HepG2 (cell line): Measurements from ENCODE around the gene CAPN10. TPM values are rescaled to one million over a fixed set of nuclear protein-coding genes. Genes with fewer than 3 reads are reported as not detected.
A peak's percentile ranks its signal among the peaks of the same experiment; 100 is the strongest.

Experiments used
- AGO2 ChIP-seq: fragments of 200-400 bp; formaldehyde crosslinking; optimal IDR thresholded peaks from 2 replicates; pipeline ENCODE3; 2017; ENCODE audit warnings: mild to moderate bottlenecking, low read depth, low read length, moderate library complexity
- KLF12 ChIP-seq: sonication (generic); formaldehyde crosslinking; IDR thresholded peaks from 2 replicates; pipeline ENCODE4 v1.4.0; 2020; ENCODE audit warnings: missing genetic modification reagents, borderline replicate concordance
- MED8 ChIP-seq: sonication (generic); formaldehyde crosslinking; IDR thresholded peaks from 2 replicates; pipeline ENCODE4 v1.8.1; 2023; ENCODE audit warnings: mild to moderate bottlenecking, missing genetic modification reagents; ENCODE audit not compliant: insufficient replicate concordance
- NFE2L2 ChIP-seq: fragments of 150-350 bp; IDR thresholded peaks from 2 replicates; pipeline ENCODE4 v1.6.1; 2014; ENCODE audit warnings: low read length
- PCBP1 ChIP-seq: fragments of 200-400 bp; formaldehyde crosslinking; IDR thresholded peaks from 2 replicates; pipeline ENCODE4 v1.6.1; 2017; ENCODE audit warnings: mild to moderate bottlenecking, low read depth, low read length, borderline replicate concordance
- ZNF180 ChIP-seq: sonication (generic); formaldehyde crosslinking; IDR thresholded peaks from 2 replicates; pipeline ENCODE4 v1.4.0; 2020; ENCODE audit warnings: low read depth, missing genetic modification reagents, borderline replicate concordance
- ZNF552 ChIP-seq: sonication (generic); formaldehyde crosslinking; IDR thresholded peaks from 2 replicates; pipeline ENCODE4 v1.9.0; 2022; ENCODE audit warnings: missing genetic modification reagents, mild to moderate bottlenecking, borderline replicate concordance
- ZNF747 ChIP-seq: sonication (generic); formaldehyde crosslinking; IDR thresholded peaks from 2 replicates; pipeline ENCODE4 v1.8.1; 2023; ENCODE audit warnings: missing genetic modification reagents, mild to moderate bottlenecking, borderline replicate concordance
- polyA plus RNA-seq, 8 experiments: library from polyadenylated mRNA; depleted of rRNA in 3 of 8; stranded (reverse) in 7 of 8; unstranded in 1 of 8; fragments of >200 nt; fragmentation: Illumina TruSeq in 4 of 8; extraction: Trizol in 4 of 8; gene quantifications; 2 replicates each; pipeline versions ENCODE4 v1.2.1 to v1.2.3, GENCODE V29; 2011 to 2016; ENCODE audit warnings: low read depth in 4 of 8, missing spikeins in 1 of 8, mixed read lengths in 1 of 8; ENCODE audit not compliant: insufficient read depth in 1 of 8
- total RNA-seq, 5 experiments: library from RNA; depleted of rRNA; stranded (reverse); fragments of >200 nt; fragmentation: Illumina TruSeq; extraction: Trizol; gene quantifications; 2 replicates each; pipeline ENCODE4 v1.2.3, GENCODE V29; 2016; ENCODE audit warnings: low read depth in 1 of 5
- TF ChIP-seq, protein P1 (sequence below): sonication (generic); formaldehyde crosslinking; IDR thresholded peaks from 2 replicates; pipeline ENCODE4 v1.5.0; 2020; ENCODE audit warnings: missing genetic modification reagents
- TF ChIP-seq, protein P2 (sequence below): sonication (generic); formaldehyde crosslinking; IDR thresholded peaks from 2 replicates; pipeline ENCODE4 v1.8.1; 2022; ENCODE audit warnings: low read depth, mild to moderate bottlenecking, missing genetic modification reagents
- TF ChIP-seq, protein P3 (sequence below), 2 experiments: sonication (generic) in 1 of 2; formaldehyde crosslinking in 1 of 2; IDR thresholded peaks; 2 replicates each; pipeline versions ENCODE4 v1.4.0 to v1.6.1; 2018 to 2020; ENCODE audit warnings: missing genetic modification reagents in 2 of 2, borderline replicate concordance in 1 of 2, low read depth in 1 of 2, mild to moderate bottlenecking in 1 of 2, missing biosample characterization in 1 of 2
- TF ChIP-seq, protein P4 (sequence below): sonication (generic); formaldehyde crosslinking; IDR thresholded peaks from 2 replicates; pipeline ENCODE4 v1.5.0; 2020; ENCODE audit warnings: mild to moderate bottlenecking, missing genetic modification reagents, borderline replicate concordance

The CAPN10 gene
- total and polyA plus RNA-seq, 2 of the 13 experiments (the other 11 are each of a cell fraction or from before 2014, with no cell fraction given) = 27.6 to 32.4 TPM

DNA sequence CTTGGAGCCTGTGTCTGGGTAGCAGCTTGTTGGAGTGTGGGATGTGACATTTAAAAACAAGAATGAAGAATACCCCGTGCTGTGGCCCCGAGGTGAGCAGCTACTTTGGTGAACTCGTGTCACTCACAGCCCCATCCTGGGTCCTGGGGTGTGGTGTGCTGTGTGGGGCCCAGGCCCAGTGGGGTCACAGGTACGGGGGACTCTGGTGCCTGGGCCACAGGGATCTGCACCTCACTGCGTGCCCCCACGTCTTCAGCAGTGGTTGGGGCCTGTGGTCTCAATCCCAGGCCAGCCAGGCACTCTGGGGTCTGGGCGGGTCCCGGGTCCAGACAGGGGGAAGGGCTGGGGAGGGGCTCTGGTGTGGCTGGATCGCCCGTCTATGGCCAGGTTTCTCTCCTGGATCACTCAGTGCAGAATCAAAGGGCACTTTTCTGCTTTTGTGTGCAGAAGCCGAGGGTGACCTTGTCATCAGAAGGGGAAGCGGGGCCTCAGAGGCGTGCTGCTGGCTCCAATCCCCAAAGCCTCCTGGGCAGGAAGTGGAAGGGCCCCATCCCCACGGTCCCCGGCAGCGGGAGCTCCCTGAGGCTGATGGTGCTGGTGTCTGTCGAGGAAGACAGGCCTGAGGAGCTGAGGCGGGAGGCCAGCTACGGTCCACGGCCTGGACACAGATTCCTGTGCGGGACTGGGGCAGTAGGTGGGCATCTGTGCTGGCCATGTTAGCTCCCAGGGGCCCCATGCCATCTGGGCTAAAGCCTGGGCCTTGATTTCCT is 40.2 kb downstream of the CAPN10 start (continued):
- TF ChIP-seq PCBP1 (no peak), AGO2 (peak; percentile 43), ZNF552 (peak; percentile 78; the same call in 1 of the 2 replicates), NFE2L2 (no peak), ZNF747 (CRISPR knock-in tag) (peak; percentile 61; the same call in 1 of the 2 replicates), MED8 (CRISPR knock-in tag) (peak; percentile 76), ZNF180 (no peak), KLF12 (CRISPR knock-in tag) (peak; percentile 76)
- TF ChIP-seq, protein P1, sequence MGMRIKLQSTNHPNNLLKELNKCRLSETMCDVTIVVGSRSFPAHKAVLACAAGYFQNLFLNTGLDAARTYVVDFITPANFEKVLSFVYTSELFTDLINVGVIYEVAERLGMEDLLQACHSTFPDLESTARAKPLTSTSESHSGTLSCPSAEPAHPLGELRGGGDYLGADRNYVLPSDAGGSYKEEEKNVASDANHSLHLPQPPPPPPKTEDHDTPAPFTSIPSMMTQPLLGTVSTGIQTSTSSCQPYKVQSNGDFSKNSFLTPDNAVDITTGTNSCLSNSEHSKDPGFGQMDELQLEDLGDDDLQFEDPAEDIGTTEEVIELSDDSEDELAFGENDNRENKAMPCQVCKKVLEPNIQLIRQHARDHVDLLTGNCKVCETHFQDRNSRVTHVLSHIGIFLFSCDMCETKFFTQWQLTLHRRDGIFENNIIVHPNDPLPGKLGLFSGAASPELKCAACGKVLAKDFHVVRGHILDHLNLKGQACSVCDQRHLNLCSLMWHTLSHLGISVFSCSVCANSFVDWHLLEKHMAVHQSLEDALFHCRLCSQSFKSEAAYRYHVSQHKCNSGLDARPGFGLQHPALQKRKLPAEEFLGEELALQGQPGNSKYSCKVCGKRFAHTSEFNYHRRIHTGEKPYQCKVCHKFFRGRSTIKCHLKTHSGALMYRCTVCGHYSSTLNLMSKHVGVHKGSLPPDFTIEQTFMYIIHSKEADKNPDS (CRISPR knock-in tag) = no peak
- TF ChIP-seq, protein P2, sequence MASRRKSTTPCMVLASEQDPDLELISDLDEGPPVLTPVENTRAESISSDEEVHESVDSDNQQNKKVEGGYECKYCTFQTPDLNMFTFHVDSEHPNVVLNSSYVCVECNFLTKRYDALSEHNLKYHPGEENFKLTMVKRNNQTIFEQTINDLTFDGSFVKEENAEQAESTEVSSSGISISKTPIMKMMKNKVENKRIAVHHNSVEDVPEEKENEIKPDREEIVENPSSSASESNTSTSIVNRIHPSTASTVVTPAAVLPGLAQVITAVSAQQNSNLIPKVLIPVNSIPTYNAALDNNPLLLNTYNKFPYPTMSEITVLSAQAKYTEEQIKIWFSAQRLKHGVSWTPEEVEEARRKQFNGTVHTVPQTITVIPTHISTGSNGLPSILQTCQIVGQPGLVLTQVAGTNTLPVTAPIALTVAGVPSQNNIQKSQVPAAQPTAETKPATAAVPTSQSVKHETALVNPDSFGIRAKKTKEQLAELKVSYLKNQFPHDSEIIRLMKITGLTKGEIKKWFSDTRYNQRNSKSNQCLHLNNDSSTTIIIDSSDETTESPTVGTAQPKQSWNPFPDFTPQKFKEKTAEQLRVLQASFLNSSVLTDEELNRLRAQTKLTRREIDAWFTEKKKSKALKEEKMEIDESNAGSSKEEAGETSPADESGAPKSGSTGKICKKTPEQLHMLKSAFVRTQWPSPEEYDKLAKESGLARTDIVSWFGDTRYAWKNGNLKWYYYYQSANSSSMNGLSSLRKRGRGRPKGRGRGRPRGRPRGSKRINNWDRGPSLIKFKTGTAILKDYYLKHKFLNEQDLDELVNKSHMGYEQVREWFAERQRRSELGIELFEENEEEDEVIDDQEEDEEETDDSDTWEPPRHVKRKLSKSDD = no peak
- TF ChIP-seq, protein P3, sequence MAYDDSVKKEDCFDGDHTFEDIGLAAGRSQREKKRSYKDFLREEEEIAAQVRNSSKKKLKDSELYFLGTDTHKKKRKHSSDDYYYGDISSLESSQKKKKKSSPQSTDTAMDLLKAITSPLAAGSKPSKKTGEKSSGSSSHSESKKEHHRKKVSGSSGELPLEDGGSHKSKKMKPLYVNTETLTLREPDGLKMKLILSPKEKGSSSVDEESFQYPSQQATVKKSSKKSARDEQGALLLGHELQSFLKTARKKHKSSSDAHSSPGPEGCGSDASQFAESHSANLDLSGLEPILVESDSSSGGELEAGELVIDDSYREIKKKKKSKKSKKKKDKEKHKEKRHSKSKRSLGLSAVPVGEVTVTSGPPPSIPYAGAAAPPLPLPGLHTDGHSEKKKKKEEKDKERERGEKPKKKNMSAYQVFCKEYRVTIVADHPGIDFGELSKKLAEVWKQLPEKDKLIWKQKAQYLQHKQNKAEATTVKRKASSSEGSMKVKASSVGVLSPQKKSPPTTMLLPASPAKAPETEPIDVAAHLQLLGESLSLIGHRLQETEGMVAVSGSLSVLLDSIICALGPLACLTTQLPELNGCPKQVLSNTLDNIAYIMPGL (CRISPR knock-in tag; IDR thresholded peaks at IDR 0.05; ENCODE audit: borderline replicate concordance in 1 of 2, low read depth in 1 of 2) = peak; percentile 58 to 71; a peak in 2 of 4 replicates
- TF ChIP-seq, protein P4, sequence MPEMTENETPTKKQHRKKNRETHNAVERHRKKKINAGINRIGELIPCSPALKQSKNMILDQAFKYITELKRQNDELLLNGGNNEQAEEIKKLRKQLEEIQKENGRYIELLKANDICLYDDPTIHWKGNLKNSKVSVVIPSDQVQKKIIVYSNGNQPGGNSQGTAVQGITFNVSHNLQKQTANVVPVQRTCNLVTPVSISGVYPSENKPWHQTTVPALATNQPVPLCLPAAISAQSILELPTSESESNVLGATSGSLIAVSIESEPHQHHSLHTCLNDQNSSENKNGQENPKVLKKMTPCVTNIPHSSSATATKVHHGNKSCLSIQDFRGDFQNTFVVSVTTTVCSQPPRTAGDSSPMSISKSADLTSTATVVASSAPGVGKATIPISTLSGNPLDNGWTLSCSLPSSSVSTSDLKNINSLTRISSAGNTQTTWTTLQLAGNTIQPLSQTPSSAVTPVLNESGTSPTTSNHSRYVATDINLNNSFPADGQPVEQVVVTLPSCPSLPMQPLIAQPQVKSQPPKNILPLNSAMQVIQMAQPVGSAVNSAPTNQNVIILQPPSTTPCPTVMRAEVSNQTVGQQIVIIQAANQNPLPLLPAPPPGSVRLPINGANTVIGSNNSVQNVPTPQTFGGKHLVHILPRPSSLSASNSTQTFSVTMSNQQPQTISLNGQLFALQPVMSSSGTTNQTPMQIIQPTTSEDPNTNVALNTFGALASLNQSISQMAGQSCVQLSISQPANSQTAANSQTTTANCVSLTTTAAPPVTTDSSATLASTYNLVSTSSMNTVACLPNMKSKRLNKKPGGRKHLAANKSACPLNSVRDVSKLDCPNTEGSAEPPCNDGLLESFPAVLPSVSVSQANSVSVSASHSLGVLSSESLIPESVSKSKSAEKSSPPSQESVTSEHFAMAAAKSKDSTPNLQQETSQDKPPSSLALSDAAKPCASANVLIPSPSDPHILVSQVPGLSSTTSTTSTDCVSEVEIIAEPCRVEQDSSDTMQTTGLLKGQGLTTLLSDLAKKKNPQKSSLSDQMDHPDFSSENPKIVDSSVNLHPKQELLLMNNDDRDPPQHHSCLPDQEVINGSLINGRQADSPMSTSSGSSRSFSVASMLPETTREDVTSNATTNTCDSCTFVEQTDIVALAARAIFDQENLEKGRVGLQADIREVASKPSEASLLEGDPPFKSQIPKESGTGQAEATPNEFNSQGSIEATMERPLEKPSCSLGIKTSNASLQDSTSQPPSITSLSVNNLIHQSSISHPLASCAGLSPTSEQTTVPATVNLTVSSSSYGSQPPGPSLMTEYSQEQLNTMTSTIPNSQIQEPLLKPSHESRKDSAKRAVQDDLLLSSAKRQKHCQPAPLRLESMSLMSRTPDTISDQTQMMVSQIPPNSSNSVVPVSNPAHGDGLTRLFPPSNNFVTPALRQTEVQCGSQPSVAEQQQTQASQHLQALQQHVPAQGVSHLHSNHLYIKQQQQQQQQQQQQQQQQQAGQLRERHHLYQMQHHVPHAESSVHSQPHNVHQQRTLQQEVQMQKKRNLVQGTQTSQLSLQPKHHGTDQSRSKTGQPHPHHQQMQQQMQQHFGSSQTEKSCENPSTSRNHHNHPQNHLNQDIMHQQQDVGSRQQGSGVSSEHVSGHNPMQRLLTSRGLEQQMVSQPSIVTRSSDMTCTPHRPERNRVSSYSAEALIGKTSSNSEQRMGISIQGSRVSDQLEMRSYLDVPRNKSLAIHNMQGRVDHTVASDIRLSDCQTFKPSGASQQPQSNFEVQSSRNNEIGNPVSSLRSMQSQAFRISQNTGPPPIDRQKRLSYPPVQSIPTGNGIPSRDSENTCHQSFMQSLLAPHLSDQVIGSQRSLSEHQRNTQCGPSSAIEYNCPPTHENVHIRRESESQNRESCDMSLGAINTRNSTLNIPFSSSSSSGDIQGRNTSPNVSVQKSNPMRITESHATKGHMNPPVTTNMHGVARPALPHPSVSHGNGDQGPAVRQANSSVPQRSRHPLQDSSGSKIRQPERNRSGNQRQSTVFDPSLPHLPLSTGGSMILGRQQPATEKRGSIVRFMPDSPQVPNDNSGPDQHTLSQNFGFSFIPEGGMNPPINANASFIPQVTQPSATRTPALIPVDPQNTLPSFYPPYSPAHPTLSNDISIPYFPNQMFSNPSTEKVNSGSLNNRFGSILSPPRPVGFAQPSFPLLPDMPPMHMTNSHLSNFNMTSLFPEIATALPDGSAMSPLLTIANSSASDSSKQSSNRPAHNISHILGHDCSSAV (CRISPR knock-in tag) = no peak
